ENCODE results near the gene MOCS3. TPM values are rescaled to one million over a fixed set of nuclear protein-coding genes. Genes with fewer than 3 reads are reported as not detected.

Gene MOCS3
- total and polyA plus RNA-seq, 2 of the 13 experiments (the other 11 are each of a cell fraction or from before 2014, with no cell fraction given) = 3.7 to 8.4 TPM

DNA sequence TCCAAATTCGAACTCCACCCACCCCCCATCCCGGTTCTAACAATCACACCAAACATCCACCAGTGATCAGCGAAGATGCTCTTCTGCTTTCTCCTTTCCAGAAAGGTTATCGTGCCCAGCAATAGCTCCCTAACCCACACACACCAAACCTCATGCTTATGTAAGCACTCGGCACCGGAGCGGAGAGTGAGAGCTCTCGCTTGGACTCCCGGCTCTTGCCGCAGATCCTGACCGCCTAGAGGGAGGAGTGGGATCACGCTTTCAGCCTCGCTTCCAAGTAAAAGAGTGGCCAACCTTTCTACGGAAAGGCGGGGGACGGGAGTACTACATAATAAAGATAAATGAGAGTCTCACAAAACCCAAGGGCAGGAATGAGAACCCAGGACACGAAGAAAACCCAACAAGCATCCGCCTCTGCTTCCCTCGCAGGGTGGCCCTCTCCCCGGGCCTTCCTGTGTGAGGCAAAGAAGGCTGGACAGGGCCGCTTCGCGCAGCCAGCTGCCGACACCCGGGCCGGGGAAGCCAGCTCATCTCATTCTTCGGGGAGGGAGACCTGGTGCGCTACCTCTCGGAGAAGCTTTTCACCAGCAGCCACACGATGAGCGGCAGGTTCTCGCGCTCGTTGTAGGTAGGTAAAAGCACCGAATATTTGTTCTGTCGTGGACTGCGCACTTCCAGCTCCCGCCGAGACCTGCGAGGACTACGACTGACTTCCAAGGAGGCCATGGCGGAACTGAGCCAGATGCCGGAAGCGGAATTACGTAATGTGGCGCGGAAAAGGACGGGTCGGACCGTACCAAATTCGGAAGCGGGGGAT, 612 bp upstream of the MOCS3 start, which contains the start of gene DPM1 (continued):
- TF ChIP-seq, protein P1, sequence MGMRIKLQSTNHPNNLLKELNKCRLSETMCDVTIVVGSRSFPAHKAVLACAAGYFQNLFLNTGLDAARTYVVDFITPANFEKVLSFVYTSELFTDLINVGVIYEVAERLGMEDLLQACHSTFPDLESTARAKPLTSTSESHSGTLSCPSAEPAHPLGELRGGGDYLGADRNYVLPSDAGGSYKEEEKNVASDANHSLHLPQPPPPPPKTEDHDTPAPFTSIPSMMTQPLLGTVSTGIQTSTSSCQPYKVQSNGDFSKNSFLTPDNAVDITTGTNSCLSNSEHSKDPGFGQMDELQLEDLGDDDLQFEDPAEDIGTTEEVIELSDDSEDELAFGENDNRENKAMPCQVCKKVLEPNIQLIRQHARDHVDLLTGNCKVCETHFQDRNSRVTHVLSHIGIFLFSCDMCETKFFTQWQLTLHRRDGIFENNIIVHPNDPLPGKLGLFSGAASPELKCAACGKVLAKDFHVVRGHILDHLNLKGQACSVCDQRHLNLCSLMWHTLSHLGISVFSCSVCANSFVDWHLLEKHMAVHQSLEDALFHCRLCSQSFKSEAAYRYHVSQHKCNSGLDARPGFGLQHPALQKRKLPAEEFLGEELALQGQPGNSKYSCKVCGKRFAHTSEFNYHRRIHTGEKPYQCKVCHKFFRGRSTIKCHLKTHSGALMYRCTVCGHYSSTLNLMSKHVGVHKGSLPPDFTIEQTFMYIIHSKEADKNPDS (CRISPR knock-in tag; IDR thresholded peaks at IDR 0.05) = no peak
- TF ChIP-seq, protein P2, sequence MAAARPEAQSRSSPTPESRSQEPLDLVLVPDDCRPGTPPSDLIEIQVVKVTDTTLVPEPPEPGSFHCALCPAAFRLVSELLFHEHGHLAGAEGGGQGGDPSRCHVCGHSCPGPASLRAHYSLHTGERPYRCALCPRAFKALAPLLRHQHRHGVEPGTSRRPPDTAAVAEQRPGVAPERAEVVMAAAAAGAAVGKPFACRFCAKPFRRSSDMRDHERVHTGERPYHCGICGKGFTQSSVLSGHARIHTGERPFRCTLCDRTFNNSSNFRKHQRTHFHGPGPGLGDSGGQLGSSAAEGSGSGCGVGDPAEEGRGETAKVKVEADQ (CRISPR knock-in tag; IDR thresholded peaks at IDR 0.05; ENCODE audit: borderline replicate concordance) = peak; percentile 81; the same call in 1 of the 2 replicates
- TF ChIP-seq NR2F2 (IDR thresholded peaks at IDR 0.05; ENCODE audit: borderline replicate concordance, low read depth) = 0 out of 2 replicates have a peak, but pooled peaks have one; percentile 46
- peak; percentile 68 for TF ChIP-seq NCOA2 (CRISPR knock-in tag; IDR thresholded peaks at IDR 0.05)
- TF ChIP-seq, protein P3, sequence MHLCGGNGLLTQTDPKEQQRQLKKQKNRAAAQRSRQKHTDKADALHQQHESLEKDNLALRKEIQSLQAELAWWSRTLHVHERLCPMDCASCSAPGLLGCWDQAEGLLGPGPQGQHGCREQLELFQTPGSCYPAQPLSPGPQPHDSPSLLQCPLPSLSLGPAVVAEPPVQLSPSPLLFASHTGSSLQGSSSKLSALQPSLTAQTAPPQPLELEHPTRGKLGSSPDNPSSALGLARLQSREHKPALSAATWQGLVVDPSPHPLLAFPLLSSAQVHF (CRISPR knock-in tag; IDR thresholded peaks at IDR 0.05) = peak; percentile 52; the same call in 1 of the 2 replicates
- TF ChIP-seq, protein P4, sequence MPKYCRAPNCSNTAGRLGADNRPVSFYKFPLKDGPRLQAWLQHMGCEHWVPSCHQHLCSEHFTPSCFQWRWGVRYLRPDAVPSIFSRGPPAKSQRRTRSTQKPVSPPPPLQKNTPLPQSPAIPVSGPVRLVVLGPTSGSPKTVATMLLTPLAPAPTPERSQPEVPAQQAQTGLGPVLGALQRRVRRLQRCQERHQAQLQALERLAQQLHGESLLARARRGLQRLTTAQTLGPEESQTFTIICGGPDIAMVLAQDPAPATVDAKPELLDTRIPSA (CRISPR knock-in tag; IDR thresholded peaks at IDR 0.05; ENCODE audit: borderline replicate concordance) = peak; percentile 85; the same call in 1 of the 2 replicates
- TF ChIP-seq PTBP1 (IDR thresholded peaks at IDR 0.05; ENCODE audit: low read depth, low read length, poor library complexity, severe bottlenecking) = peak; percentile 94
- no peak for TF ChIP-seq ZNF44 (CRISPR knock-in tag; IDR thresholded peaks at IDR 0.05)
- no peak for TF ChIP-seq PHB2 (IDR thresholded peaks at IDR 0.05; ENCODE audit: partially characterized antibody)
- TF ChIP-seq ZNF230 (CRISPR knock-in tag; IDR thresholded peaks at IDR 0.05) = 0 out of 2 replicates have a peak, but pooled peaks have one; percentile 73
- TF ChIP-seq ZNF160 (CRISPR knock-in tag; IDR thresholded peaks at IDR 0.05) = peak; percentile 79; the same call in 1 of the 2 replicates
- TF ChIP-seq, protein P5, sequence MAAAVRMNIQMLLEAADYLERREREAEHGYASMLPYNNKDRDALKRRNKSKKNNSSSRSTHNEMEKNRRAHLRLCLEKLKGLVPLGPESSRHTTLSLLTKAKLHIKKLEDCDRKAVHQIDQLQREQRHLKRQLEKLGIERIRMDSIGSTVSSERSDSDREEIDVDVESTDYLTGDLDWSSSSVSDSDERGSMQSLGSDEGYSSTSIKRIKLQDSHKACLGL (CRISPR knock-in tag; IDR thresholded peaks at IDR 0.05) = no peak
- TF ChIP-seq ZNF619 (CRISPR knock-in tag; IDR thresholded peaks at IDR 0.05) = no peak
- TF ChIP-seq JARID2 (CRISPR knock-in tag; IDR thresholded peaks at IDR 0.05; ENCODE audit: insufficient replicate concordance) = peak; percentile 43
- peak; percentile 74; the same call in 1 of the 2 replicates for TF ChIP-seq GATA4 (IDR thresholded peaks at IDR 0.05; ENCODE audit: borderline replicate concordance, low read depth)
- TF ChIP-seq, protein P6, sequence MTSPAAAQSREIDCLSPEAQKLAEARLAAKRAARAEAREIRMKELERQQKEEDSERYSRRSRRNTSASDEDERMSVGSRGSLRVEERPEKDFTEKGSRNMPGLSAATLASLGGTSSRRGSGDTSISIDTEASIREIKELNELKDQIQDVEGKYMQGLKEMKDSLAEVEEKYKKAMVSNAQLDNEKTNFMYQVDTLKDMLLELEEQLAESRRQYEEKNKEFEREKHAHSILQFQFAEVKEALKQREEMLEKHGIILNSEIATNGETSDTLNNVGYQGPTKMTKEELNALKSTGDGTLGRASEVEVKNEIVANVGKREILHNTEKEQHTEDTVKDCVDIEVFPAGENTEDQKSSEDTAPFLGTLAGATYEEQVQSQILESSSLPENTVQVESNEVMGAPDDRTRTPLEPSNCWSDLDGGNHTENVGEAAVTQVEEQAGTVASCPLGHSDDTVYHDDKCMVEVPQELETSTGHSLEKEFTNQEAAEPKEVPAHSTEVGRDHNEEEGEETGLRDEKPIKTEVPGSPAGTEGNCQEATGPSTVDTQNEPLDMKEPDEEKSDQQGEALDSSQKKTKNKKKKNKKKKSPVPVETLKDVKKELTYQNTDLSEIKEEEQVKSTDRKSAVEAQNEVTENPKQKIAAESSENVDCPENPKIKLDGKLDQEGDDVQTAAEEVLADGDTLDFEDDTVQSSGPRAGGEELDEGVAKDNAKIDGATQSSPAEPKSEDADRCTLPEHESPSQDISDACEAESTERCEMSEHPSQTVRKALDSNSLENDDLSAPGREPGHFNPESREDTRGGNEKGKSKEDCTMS (CRISPR knock-in tag; conservative IDR thresholded peaks at IDR 0.05) = peak; percentile 87
- peak; percentile 59; the same call in 1 of the 2 replicates for TF ChIP-seq RFX5 (IDR thresholded peaks at IDR 0.05; ENCODE audit: low read depth, low read length)
- TF ChIP-seq ZNF343 (CRISPR knock-in tag; IDR thresholded peaks at IDR 0.05) = no peak
- TF ChIP-seq, protein P7, sequence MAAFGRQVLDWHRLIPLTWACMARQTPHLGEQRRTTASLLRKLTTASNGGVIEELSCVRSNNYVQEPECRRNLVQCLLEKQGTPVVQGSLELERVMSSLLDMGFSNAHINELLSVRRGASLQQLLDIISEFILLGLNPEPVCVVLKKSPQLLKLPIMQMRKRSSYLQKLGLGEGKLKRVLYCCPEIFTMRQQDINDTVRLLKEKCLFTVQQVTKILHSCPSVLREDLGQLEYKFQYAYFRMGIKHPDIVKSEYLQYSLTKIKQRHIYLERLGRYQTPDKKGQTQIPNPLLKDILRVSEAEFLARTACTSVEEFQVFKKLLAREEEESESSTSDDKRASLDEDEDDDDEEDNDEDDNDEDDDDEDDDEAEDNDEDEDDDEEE (CRISPR knock-in tag; IDR thresholded peaks at IDR 0.05) = 0 out of 2 replicates have a peak, but pooled peaks have one; percentile 60
- TF ChIP-seq ATF1 (CRISPR knock-in tag; IDR thresholded peaks at IDR 0.05) = peak; percentile 97; the same call in 1 of the 2 replicates

All from HepG2 (cell line).